Thyroid gland (tissue), 4 donors: Measurements from ENCODE around the gene CDK5. TPM values are rescaled to one million over a fixed set of nuclear protein-coding genes. Genes with fewer than 3 reads are reported as not detected.

Experiments used
- DNase-seq, 2 donors: peaks; one replicate each; pipeline ENCODE4 v3.0.0-alpha.2; 2019
- H3K27ac ChIP-seq, 3 donors: fragments of 200-600 bp; sonication (generic); 1 replicate in 2 of 3; 2 replicates in 1 of 3; pipeline ENCODE4 v1.5.1; 2016 to 2019; ENCODE audit warnings: mild to moderate bottlenecking in 1 of 3, moderate library complexity in 1 of 3
- H3K27me3 ChIP-seq: fragments of 200-600 bp; sonication (generic); one replicate; pipeline ENCODE4 v1.5.1; 2019
- H3K36me3 ChIP-seq, 2 donors: fragments of 200-600 bp; sonication (generic); one replicate each; pipeline ENCODE4 v1.5.1; 2016 to 2019
- H3K4me1 ChIP-seq, 2 donors: fragments of 200-600 bp; sonication (generic); one replicate each; pipeline ENCODE4 v1.5.1; 2017 to 2019
- H3K4me3 ChIP-seq, 3 donors: fragments of 200-600 bp; sonication (generic); replicated peaks in 1 of 3; 1 replicate in 2 of 3; 2 replicates in 1 of 3; pipeline ENCODE4 v1.5.1; 2016; ENCODE audit warnings: mild to moderate bottlenecking in 1 of 3
- H3K9me3 ChIP-seq: fragments of 200-600 bp; sonication (generic); one replicate; pipeline ENCODE4 v1.5.1; 2017
- POLR2A ChIP-seq, 2 donors: fragments of 450-650 bp; IDR thresholded peaks; one replicate each; pipeline ENCODE4 v1.6.1; 2017; ENCODE audit warnings: antibody characterized with exemption in 2 of 2, mild to moderate bottlenecking in 2 of 2, moderate library complexity in 1 of 2
- WGBS, 2 donors: methylation state at CpG; one replicate each; pipeline ENCODE4 v1.1.5; 2017; 5-methylcytosine and 5-hydroxymethylcytosine counted together
- intact Hi-C: fragments of 100-400 bp; cut with DNase I; formaldehyde crosslinking; loops from one replicate; pipeline ENCODE4 v1.15.1; 2023
- total RNA-seq, 4 donors: library from RNA; depleted of rRNA; stranded (reverse); fragments of >200 nt; gene quantifications; one replicate each; pipeline ENCODE4 v1.2.3, GENCODE V29; 2016
- TF ChIP-seq, protein P1 (sequence below), 6 experiments: fragments of 200-600 bp in 3 of 6; fragments of 450-650 bp in 3 of 6; sonication (generic) in 3 of 6; IDR thresholded peaks; one replicate each; pipeline ENCODE4 v1.5.1; 2016 to 2019; ENCODE audit warnings: antibody characterized with exemption in 6 of 6, mild to moderate bottlenecking in 2 of 6, inconsistent platforms in 1 of 6, moderate library complexity in 1 of 6

The CDK5 gene
- 10 to 100 TPM in 2 of 4 donors, 1 to 10 TPM in 2; 5.3 to 17.4 (median 9.6) TPM for total RNA-seq

DNA sequence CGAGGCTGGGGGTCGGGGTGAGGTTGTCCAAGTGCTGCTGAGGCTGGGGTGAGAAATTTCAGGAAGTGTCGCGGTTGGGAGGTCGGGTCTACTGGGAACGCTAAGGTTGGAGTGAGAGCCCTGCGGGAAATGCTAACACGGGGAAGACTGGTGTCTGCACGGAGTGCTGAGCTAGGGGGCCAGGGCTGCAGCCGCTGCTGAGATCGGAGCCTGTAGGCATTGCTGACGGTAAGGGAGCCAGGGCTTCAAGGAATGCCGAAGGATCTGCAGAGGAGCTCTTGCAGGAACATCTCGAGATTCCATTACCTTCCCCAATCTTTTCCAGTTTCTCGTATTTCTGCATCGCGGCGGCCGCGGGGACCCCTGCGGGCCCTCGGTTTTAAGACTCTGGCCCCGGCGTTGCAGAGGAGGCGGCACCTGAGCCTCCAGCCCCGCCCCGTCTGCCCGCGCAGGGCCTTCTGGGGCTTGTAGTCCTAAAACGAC lies at the start of gene CDK5:
Gene CDK5, minus strand, starts transcription at position 392 of the 483 bp plus-strand sequence. Its CDS starts 49 bp downstream, at position 343.
- H3K4me3 ChIP-seq, result peak within 1 kb of the TSS; percentile 31 to 91 (median 57)
- no peaks in the 10 kb centered on the region for H3K27me3 ChIP-seq
- no peak for TF ChIP-seq POLR2A (IDR thresholded peaks at IDR 0.05)
- TF ChIP-seq, protein P1, sequence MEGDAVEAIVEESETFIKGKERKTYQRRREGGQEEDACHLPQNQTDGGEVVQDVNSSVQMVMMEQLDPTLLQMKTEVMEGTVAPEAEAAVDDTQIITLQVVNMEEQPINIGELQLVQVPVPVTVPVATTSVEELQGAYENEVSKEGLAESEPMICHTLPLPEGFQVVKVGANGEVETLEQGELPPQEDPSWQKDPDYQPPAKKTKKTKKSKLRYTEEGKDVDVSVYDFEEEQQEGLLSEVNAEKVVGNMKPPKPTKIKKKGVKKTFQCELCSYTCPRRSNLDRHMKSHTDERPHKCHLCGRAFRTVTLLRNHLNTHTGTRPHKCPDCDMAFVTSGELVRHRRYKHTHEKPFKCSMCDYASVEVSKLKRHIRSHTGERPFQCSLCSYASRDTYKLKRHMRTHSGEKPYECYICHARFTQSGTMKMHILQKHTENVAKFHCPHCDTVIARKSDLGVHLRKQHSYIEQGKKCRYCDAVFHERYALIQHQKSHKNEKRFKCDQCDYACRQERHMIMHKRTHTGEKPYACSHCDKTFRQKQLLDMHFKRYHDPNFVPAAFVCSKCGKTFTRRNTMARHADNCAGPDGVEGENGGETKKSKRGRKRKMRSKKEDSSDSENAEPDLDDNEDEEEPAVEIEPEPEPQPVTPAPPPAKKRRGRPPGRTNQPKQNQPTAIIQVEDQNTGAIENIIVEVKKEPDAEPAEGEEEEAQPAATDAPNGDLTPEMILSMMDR (IDR thresholded peaks at IDR 0.05), result no peak
- H3K4me1 ChIP-seq, result peaks cover 35 to 42% of the 10 kb centered on the region in 2 donors
- 0 to 1% methylated on average over 24 to 30 of the region's 30 CpGs for WGBS, 2 donors
- intact Hi-C loops, result no loop called here
- DNase-seq, result no peak
- H3K9me3 ChIP-seq, result no peaks in the 10 kb centered on the region
- H3K36me3 ChIP-seq, result no peaks in the 10 kb centered on the region
- H3K27ac ChIP-seq, result peak within 1 kb of the TSS; percentile 88 to 98 (median 92)

DNA sequence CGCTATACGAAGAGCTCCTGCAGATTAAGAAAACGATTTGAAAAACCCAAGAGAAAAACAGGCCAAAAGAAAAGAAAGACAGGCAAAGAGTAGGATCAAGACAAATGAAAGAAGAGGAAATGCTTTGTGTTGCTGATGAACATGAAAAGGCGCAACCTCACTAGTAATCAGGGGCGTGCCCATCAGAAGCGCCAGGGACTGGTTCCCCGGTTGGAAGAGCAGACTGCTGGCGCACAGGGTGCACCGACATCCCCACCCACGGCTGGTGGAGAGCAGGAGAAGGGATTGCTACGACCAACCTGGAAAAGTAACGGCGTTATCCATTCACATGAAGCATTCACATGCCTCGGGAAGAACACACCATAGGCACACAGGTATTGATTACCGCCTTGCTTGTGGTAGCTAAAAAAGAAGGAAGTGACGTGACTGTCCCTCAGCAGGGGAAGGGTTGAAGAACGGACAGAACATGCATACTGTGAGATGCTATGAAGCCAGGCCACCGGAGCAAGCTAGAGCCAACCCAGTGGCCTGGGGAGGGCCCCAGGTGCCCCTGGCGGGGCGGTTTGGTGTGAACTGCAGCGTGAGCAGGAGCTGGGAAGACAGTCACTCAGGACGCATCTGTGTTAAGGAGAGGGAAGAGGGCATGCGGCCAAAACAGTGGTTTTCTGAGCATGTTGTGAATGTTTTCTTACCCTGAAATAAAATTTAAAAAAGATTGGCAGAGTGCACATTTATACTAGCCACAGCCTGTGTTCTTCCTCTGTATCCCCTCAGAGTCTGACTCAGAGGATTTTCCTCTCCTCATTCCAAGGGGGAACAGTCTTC lies 46.9 kb upstream of the CDK5 start:
- Histone ChIP-seq H3K4me1 (peaks cover 0 to 8% of the 10 kb centered on the region in 2 donors), H3K9me3 (no peaks in the 10 kb centered on the region), H3K4me3 (no peak overlapping the region), H3K36me3 (no peaks in the 10 kb centered on the region), H3K27me3 (no peaks in the 10 kb centered on the region), H3K27ac (no peak overlapping the region)
- intact Hi-C loops, result loop anchor here (5.0 kb wide), 1 partner anchor 72 kb away; no protein-coding TSS in a partner anchor
- no peak for DNase-seq
- no peak for TF ChIP-seq POLR2A (IDR thresholded peaks at IDR 0.05)
- TF ChIP-seq, protein P1 (IDR thresholded peaks at IDR 0.05), result no peak
- WGBS, 2 donors, result 83 to 84% methylated on average over 23 of the region's 23 CpGs

DNA sequence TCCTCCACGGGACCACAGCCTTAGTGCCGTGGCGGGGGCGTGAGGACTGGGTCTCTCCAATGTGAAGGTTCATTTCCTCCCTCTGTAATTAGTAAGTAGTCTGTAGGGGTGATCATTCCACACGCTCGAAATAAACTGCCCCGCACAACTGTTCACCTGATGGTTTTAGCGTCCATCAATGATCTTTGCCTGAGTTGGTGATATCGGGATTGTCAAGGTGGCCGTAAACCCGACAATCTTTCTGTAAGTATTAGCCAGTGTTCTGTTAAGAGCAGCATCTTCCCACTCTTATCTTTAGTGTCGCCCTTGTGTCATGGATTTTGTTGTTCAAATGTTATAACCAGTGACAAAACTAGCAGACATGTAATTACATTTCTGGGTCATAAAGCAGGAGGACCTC lies 46.3 kb upstream of the CDK5 start:
- intact Hi-C loops, result no loop called here
- no peak for DNase-seq
- no peaks in the 10 kb centered on the region for H3K27me3 ChIP-seq
- no peaks in the 10 kb centered on the region for H3K9me3 ChIP-seq
- TF ChIP-seq, protein P1 (IDR thresholded peaks at IDR 0.05), result no peak
- TF ChIP-seq POLR2A (IDR thresholded peaks at IDR 0.05), result no peak
- 93 to 96% methylated on average over 11 of the region's 12 CpGs for WGBS, 2 donors
- no peak overlapping the region for H3K27ac ChIP-seq
- H3K4me3 ChIP-seq, result no peak overlapping the region
- peaks cover 0 to 8% of the 10 kb centered on the region in 2 donors for H3K4me1 ChIP-seq
- H3K36me3 ChIP-seq, result no peaks in the 10 kb centered on the region

DNA sequence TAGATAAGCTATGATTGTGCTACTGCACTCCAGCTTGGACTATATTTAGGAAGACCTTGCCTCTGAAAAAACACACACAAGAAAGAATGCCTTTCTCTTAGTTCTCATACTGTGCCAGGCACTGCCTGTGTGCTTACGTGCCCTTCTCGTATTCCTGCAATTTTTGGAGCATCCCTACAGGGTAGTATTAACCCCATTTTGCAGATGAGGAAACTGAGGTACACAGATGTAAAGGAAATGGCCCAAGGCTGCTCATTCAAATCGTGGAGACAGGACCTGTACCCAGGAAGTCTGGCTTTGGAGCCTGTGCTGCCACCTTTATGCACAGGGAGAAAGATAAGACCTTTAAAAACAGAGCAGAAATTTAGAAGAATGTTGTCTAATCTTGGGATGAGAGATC lies 45.3 kb upstream of the CDK5 start:
- no peaks in the 10 kb centered on the region for H3K9me3 ChIP-seq
- no peaks in the 10 kb centered on the region for H3K27me3 ChIP-seq

More for the DNA sequence above, 45.3 kb upstream of the CDK5 start:
- 81 to 86% methylated on average over 3 of the region's 3 CpGs for WGBS, 2 donors
- peaks cover 0 to 8% of the 10 kb centered on the region in 2 donors for H3K4me1 ChIP-seq
- TF ChIP-seq, protein P1 (IDR thresholded peaks at IDR 0.05), result no peak
- no peak for TF ChIP-seq POLR2A (IDR thresholded peaks at IDR 0.05)
- no peak for DNase-seq
- H3K4me3 ChIP-seq, result no peak overlapping the region
- intact Hi-C loops, result no loop called here
- no peak overlapping the region for H3K27ac ChIP-seq
- H3K36me3 ChIP-seq, result no peaks in the 10 kb centered on the region
